Amniotic stem cell (primary cell): ENCODE data around the gene TXNRD2.
"Not testable (repeated sequence)": the region's sequence is repeated elsewhere in the genome, so short reads cannot be mapped to it uniquely, and the experiment has no call there.

Source experiments
- DNase-seq: peaks from one replicate; lab custom pipeline; 2025; lab: John Stamatoyannopoulos, UW

The TXNRD2 gene

GRCh38 chr22:19948057-19948760, 6.6 kb upstream of the TXNRD2 start:
- DNase-seq: no peak

GRCh38 chr22:19943082-19944026, 1.7 kb upstream of the TXNRD2 start:
- DNase-seq: peak; percentile 74

- DNase-seq: peak; percentile 42
These were observed 801 bp upstream of the TXNRD2 start for GRCh38 chr22:19942157-19943081.

- no peak for DNase-seq
These were observed 868 bp downstream of the TXNRD2 start for GRCh38 chr22:19940536-19941364.

GRCh38 chr22:19937616-19938473, 3.8 kb downstream of the TXNRD2 start:
- DNase-seq: no peak

GRCh38 chr22:19936513-19936912, 5.1 kb downstream of the TXNRD2 start:
- no peak for DNase-seq

GRCh38 chr22:19935123-19935718, 6.4 kb downstream of the TXNRD2 start:
- not testable (repeated sequence) for DNase-seq

- no peak for DNase-seq
These were observed 8.0 kb downstream of the TXNRD2 start for GRCh38 chr22:19933341-19934241.

- DNase-seq: no peak
These were observed 9.0 kb downstream of the TXNRD2 start for GRCh38 chr22:19932367-19933206.

- DNase-seq: no peak
These were observed 10.1 kb downstream of the TXNRD2 start for GRCh38 chr22:19931514-19931913.

GRCh38 chr22:19930551-19931486, 10.8 kb downstream of the TXNRD2 start:
- DNase-seq: no peak

GRCh38 chr22:19929586-19930550, 11.8 kb downstream of the TXNRD2 start:
- DNase-seq: no peak

- no peak for DNase-seq
These were observed 13.4 kb downstream of the TXNRD2 start for GRCh38 chr22:19928207-19928606.

- DNase-seq: no peak
These were observed 13.9 kb downstream of the TXNRD2 start for GRCh38 chr22:19927696-19928095.

- not testable (repeated sequence) for DNase-seq
These were observed 15.6 kb downstream of the TXNRD2 start for GRCh38 chr22:19926028-19926427.
